Upper lobe of right lung (tissue), 1 donor: ENCODE data around the gene ZNF524. TPM values are rescaled to one million over a fixed set of nuclear protein-coding genes. Genes with fewer than 3 reads are reported as not detected.

ENCODE experiments used
- ATAC-seq: fragments of 200-7000 bp; cut with Tn5 transposase; one replicate; pipeline ENCODE4 v1.9.1; 2020; ENCODE audit warnings: mild to moderate bottlenecking, moderate library complexity
- DNase-seq: peaks from one replicate; pipeline ENCODE4 v3.0.0-alpha.2; 2020
- H3K27ac ChIP-seq: fragments of 200-600 bp; one replicate; pipeline ENCODE4 v1.8.0; 2022
- H3K27me3 ChIP-seq: fragments of 200-600 bp; one replicate; pipeline ENCODE4 v1.8.0; 2022; ENCODE audit warnings: mild to moderate bottlenecking
- H3K36me3 ChIP-seq: fragments of 200-600 bp; one replicate; pipeline ENCODE4 v1.8.0; 2022
- H3K4me1 ChIP-seq: fragments of 200-600 bp; one replicate; pipeline ENCODE4 v1.8.0; 2022
- H3K4me3 ChIP-seq: fragments of 200-600 bp; one replicate; pipeline ENCODE4 v1.8.0; 2022; ENCODE audit warnings: mild to moderate bottlenecking
- H3K9me3 ChIP-seq: fragments of 200-600 bp; one replicate; pipeline ENCODE4 v1.8.0; 2022
- intact Hi-C: fragments of 100-400 bp; cut with DNase I; formaldehyde crosslinking; loops from one replicate; pipeline ENCODE4 v1.11.0; 2022
- total RNA-seq: library from RNA; stranded (reverse); fragmentation: NEBNext Ultra II Directional; extraction: Animal tissue kit (Norgen Biotek cat#: 25700); gene quantifications from one replicate; pipeline ENCODE4 v1.2.1, GENCODE V29; 2021
- TF ChIP-seq, protein P1 (sequence below): fragments of 200-600 bp; IDR thresholded peaks from one replicate; pipeline ENCODE4 v1.8.0; 2022; ENCODE audit warnings: antibody characterized with exemption
- donor health status: DM: no; HTN: yes; CAD: no; lungs with severe emphysema.

The ZNF524 gene
- total RNA-seq, 1 donor from 2014 or later, result 28.6 TPM

DNA sequence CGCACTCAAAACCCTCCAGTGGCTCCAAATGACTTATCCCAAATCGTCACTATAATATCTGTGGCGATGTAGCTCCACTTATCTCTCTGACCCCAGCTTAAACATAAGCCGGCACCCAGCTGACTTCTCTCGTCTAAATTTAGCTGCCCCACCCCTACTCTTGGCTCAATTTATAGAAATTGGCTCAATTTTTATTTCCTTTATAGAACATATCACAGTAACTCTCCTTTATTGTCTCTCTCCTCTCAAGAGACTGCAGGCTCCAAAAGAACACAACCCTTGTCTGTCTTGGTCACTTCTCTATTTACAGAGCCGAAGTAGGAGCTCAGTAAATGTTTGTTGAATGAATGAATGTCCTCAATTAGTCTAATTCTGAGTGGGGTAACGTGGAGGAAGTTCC is 23.5 kb downstream of the ZNF524 start:
- ATAC-seq (no peak), DNase-seq (no peak)
- Histone ChIP-seq H3K27ac (peak overlapping the region; percentile 83), H3K36me3 (no peaks in the 10 kb centered on the region), H3K27me3 (no peaks in the 10 kb centered on the region), H3K9me3 (no peaks in the 10 kb centered on the region), H3K4me3 (peak overlapping the region; percentile 53), H3K4me1 (peaks cover 28% of the 10 kb centered on the region)
- TF ChIP-seq, protein P1, sequence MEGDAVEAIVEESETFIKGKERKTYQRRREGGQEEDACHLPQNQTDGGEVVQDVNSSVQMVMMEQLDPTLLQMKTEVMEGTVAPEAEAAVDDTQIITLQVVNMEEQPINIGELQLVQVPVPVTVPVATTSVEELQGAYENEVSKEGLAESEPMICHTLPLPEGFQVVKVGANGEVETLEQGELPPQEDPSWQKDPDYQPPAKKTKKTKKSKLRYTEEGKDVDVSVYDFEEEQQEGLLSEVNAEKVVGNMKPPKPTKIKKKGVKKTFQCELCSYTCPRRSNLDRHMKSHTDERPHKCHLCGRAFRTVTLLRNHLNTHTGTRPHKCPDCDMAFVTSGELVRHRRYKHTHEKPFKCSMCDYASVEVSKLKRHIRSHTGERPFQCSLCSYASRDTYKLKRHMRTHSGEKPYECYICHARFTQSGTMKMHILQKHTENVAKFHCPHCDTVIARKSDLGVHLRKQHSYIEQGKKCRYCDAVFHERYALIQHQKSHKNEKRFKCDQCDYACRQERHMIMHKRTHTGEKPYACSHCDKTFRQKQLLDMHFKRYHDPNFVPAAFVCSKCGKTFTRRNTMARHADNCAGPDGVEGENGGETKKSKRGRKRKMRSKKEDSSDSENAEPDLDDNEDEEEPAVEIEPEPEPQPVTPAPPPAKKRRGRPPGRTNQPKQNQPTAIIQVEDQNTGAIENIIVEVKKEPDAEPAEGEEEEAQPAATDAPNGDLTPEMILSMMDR, result no peak
- intact Hi-C loops, result no loop called here

DNA sequence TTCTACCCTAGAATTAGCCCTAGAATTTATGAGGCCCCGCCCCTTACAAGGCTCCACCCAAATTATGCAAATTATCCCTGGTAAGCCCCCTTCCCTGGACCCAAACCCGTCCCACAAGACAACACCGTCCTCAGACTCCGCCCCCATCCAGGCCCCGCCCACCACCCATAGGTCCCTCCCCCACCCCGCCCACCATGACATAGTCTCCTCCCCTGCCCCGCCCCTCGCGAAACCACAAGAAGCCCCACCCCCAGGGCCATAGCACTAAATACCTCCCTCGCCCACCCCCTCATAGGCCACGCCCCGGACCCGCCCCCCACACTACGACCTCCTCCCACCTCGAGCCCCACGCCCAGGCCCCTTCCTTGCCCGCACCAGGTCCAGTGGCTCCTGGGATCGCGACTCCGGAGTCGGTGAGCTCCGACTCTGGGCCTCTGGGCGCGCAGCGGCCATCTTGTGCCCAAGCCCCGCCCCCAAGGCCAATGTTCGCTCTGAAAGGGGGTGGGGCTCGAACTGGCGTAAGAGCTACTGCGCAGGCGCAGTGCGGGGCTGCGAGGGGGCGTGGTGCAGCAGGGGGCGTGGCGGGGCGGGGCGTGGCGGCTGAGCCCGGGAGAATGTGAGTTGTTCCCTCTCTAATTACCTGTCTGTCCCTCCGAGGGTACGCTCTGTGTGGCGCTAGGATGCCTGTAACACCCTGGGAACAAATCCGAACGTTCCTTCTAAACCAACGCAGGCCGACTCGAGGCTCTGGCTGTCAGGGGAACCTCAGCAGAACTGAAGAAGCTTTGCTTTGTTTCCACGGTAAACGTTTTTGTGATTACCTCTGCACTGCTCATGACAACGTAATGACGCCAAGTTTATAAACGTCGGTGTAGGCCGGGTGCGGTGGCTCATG is 24.3 kb downstream of the ZNF524 start, which contains the start of gene ZNF784:
Gene ZNF784, minus strand, starts transcription at position 458 of the 895 bp plus-strand sequence. Its CDS starts 5 bp downstream, at position 453.
- H3K27ac ChIP-seq, result peak within 1 kb of the TSS; percentile 83
- no peaks in the 10 kb centered on the region for H3K27me3 ChIP-seq
- DNase-seq (peak; percentile 95), ATAC-seq (peak; percentile 96)
- H3K4me1 ChIP-seq, result peaks cover 23% of the 10 kb centered on the region
- H3K36me3 ChIP-seq, result no peaks in the 10 kb centered on the region
- H3K9me3 ChIP-seq, result no peaks in the 10 kb centered on the region
- intact Hi-C loops, result no loop called here
- TF ChIP-seq, protein P1, result no peak
- H3K4me3 ChIP-seq, result peak within 1 kb of the TSS; percentile 53

DNA sequence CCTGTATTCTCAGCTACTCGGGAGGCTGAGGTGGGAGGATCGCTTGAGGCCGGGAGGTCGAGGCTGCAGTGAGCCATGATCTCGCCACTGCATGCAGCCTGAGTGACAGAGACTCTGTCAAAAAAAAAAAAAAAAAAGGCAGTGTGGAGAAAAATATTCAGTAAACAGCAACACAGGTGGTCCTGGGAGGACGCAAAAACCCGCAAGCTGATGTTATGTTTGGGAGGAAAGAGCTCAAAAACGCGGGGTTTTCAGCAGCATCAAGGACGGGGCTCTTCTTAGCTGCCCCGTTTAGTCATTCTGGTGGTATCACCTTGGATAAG is 24.9 kb downstream of the ZNF524 start:
- DNase-seq, result no peak
- no peak for ATAC-seq
- TF ChIP-seq, protein P1, result no peak

DNA sequence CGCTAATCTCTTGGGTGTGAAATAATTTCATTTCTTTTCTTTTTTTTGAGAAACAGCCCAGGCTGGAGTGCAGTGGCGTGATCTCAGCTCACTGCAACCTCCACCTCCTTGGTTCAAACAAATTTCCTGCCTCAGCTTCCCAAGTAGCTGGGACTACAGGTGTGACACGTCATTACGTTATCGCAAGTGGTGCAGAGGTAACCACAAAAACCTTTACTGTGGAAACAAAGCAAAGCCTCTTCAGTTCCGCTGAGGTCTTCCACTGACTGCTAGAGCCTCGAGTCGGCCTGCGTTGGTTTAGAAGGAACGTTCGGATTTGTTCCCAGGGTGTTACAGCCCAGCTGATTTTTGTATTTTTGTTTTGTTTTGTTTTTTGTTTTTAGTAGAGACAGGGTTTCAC is 26.3 kb downstream of the ZNF524 start:
- no peak for ATAC-seq
- TF ChIP-seq, protein P1, result no peak

More for the DNA sequence above, 24.9 kb downstream of the ZNF524 start:
- Histone ChIP-seq H3K4me3 (peak overlapping the region; percentile 53), H3K4me1 (peaks cover 17% of the 10 kb centered on the region), H3K27ac (peak overlapping the region; percentile 83), H3K27me3 (no peaks in the 10 kb centered on the region), H3K36me3 (no peaks in the 10 kb centered on the region), H3K9me3 (no peaks in the 10 kb centered on the region)
- intact Hi-C loops, result no loop called here

DNA sequence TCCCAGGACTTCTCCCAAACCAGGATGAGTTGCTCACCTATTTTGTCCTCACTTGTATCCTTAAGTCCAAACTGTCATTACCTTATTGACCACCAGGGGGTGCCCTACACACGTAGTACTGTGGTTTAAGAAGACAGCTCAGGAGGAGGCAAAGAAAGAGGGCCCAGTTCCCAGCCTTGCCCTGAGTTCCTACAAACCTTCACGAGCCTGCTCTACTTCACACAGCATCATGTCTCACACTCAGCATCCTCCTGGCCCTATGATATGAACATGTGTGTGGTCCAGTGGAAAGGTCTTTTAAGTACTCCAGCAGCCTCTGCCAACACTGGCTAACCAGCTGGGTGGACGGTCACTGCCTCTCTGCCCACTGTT is 32.4 kb downstream of the ZNF524 start:
- Histone ChIP-seq H3K4me1 (peaks cover 32% of the 10 kb centered on the region), H3K36me3 (no peaks in the 10 kb centered on the region), H3K27ac (no peak overlapping the region), H3K27me3 (no peaks in the 10 kb centered on the region), H3K9me3 (no peaks in the 10 kb centered on the region), H3K4me3 (no peak overlapping the region)
- intact Hi-C loops, result no loop called here
- DNase-seq, result peak; percentile 67
- TF ChIP-seq, protein P1, result peak; percentile 86
- ATAC-seq, result peak; percentile 86

More for the DNA sequence above, 26.3 kb downstream of the ZNF524 start:
- H3K9me3 ChIP-seq, result no peaks in the 10 kb centered on the region
- H3K4me1 ChIP-seq, result peaks cover 8% of the 10 kb centered on the region
- intact Hi-C loops, result no loop called here
- no peaks in the 10 kb centered on the region for H3K27me3 ChIP-seq
- no peak overlapping the region for H3K4me3 ChIP-seq
- H3K36me3 ChIP-seq, result no peaks in the 10 kb centered on the region
- no peak overlapping the region for H3K27ac ChIP-seq
- no peak for DNase-seq
